GM20431 (cell line): ENCODE measurements around the gene C5orf15.

Experiments used
- in situ Hi-C: fragments of 300-500 bp; cut with MseI, MboI; formaldehyde crosslinking; loops from one replicate; pipeline ENCODE4 v1.15.0; 2020; ENCODE audit warnings: low sequenced_read_pairs; ENCODE audit not compliant: unreplicated experiment

C5orf15 gene

GRCh38 chr5:133907075-133907474 lies 61.4 kb downstream of the C5orf15 start:
- in situ Hi-C loops: no loop called here

GRCh38 chr5:133906303-133906702 lies 62.1 kb downstream of the C5orf15 start:
- in situ Hi-C loops: no loop called here
